Measurements from ENCODE around the gene PNMA1.

Gene PNMA1

GRCh38 chr14:73663548-73664212, 50.5 kb downstream of the PNMA1 start:
- no peak for DNase-seq (ENCODE audit: low spot score)

GRCh38 chr14:73662487-73662943, 51.7 kb downstream of the PNMA1 start:
- DNase-seq (ENCODE audit: low spot score) = no peak

DNA sequence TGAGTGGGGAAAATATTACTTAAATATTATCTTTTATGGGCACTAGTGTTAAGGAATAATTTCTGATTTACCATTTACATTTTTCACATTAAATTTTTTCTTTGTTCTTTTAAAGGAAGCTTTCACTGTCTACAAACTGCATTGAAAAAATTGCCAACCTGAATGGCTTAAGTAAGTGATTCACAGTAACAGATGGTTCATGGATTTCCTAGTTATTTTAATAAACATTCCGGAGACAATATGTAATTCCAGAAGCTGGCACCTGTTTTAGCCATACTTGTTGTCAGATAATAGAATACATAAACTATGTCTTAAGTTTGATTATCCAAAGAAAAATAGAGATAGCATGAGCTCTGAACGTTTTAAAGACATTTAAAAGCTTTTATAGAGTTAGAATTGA, 52.3 kb downstream of the PNMA1 start:
- DNase-seq (ENCODE audit: low spot score) = no peak

All from CD4-positive, alpha-beta T cell treated with Interleukin-15 for 4 hours (primary cell).